HL-60/S4 treated with phorbol 12-myristate 13-acetate at 8.2 ng/mL for 4 days and 3 days (cell line): ENCODE results near the gene COA3.

Experiments
- in situ Hi-C: fragments of 300-500 bp; cut with MboI; formaldehyde crosslinking; loops from 2 replicates; pipeline ENCODE4 v1.15.0; 2022; ENCODE audit warnings: low sequenced_read_pairs

COA3 gene

GRCh38 chr17:42798383-42799380 is at the start of gene COA3, which contains the start of gene CNTD1:
TSS of gene COA3 (minus strand) at chr17:42798704. CDS start at chr17:42798681, 23 bp downstream.
TSS of gene CNTD1 (plus strand) at chr17:42798861. CDS start at chr17:42799068, 207 bp downstream.
- in situ Hi-C loops = no loop called here

GRCh38 chr17:42848093-42848492 is 49.6 kb upstream of the COA3 start:
- in situ Hi-C loops = no loop called here

GRCh38 chr17:42846594-42847280 is 48.2 kb upstream of the COA3 start:
- in situ Hi-C loops = no loop called here

GRCh38 chr17:42845918-42846593 is 47.6 kb upstream of the COA3 start:
- in situ Hi-C loops = no loop called here

GRCh38 chr17:42845556-42845917 is 47.0 kb upstream of the COA3 start:
- in situ Hi-C loops = no loop called here

- in situ Hi-C loops = no loop called here
Measured at GRCh38 chr17:42844761-42845555, 46.5 kb upstream of the COA3 start.

GRCh38 chr17:42844271-42844670 is 45.8 kb upstream of the COA3 start, which contains the start of gene AOC2:
TSS of gene AOC2 (plus strand) at chr17:42844580. CDS start at chr17:42844627, 47 bp downstream.
- in situ Hi-C loops = no loop called here

- in situ Hi-C loops = no loop called here
Measured at GRCh38 chr17:42843358-42843934, 44.9 kb upstream of the COA3 start.

- in situ Hi-C loops = no loop called here
Measured at GRCh38 chr17:42841975-42842685, 43.6 kb upstream of the COA3 start.

- in situ Hi-C loops = no loop called here
Measured at GRCh38 chr17:42835732-42836131, 37.2 kb upstream of the COA3 start.

- in situ Hi-C loops = no loop called here
Measured at GRCh38 chr17:42833767-42834422, 35.4 kb upstream of the COA3 start.

- in situ Hi-C loops = no loop called here
Measured at GRCh38 chr17:42832934-42833766, 34.6 kb upstream of the COA3 start, which contains the start of gene PSME3. TSS of gene PSME3 (plus strand) at chr17:42833397. CDS start at chr17:42833632, 235 bp downstream.

GRCh38 chr17:42832213-42832933 is 33.9 kb upstream of the COA3 start:
- in situ Hi-C loops = no loop called here

GRCh38 chr17:42830971-42831370 is 32.5 kb upstream of the COA3 start:
- in situ Hi-C loops = no loop called here

GRCh38 chr17:42827472-42827871 is 29.0 kb upstream of the COA3 start:
- in situ Hi-C loops = loop anchor here (10.0 kb wide), 1 partner anchor 103 kb away; no protein-coding TSS in a partner anchor

GRCh38 chr17:42821176-42821575 is 22.7 kb upstream of the COA3 start:
- in situ Hi-C loops = loop anchor here (10.0 kb wide), 1 partner anchor 96 kb away; no protein-coding TSS in a partner anchor
